SK-N-SH treated with all-trans-retinoic acid at 6 μM for 48 hours (cell line): ENCODE results near the gene TTC12.

ENCODE experiments used
- ARNTL ChIP-seq: fragments of 450-650 bp; formaldehyde crosslinking; IDR thresholded peaks from 2 replicates; pipeline ENCODE4 v1.5.0; 2020; ENCODE audit warnings: low read depth, mild to moderate bottlenecking, moderate library complexity, borderline replicate concordance
- CREB5 ChIP-seq: fragments of 250-450 bp; sonication (Bioruptor Pico); IDR thresholded peaks from 2 replicates; pipeline ENCODE4 v1.5.1; 2020; ENCODE audit warnings: low read depth, mild to moderate bottlenecking, moderate library complexity
- ZNF565 ChIP-seq: fragments of 450-650 bp; formaldehyde crosslinking; conservative IDR thresholded peaks from 2 replicates; pipeline ENCODE4 v1.5.0; 2020; ENCODE audit warnings: low read depth, mild to moderate bottlenecking, moderate library complexity
- TF ChIP-seq, protein P1 (sequence below): fragments of 250-450 bp; sonication (Bioruptor Pico); IDR thresholded peaks from 2 replicates; pipeline ENCODE4 v1.5.0; 2020; ENCODE audit warnings: mild to moderate bottlenecking, moderate library complexity

DNA sequence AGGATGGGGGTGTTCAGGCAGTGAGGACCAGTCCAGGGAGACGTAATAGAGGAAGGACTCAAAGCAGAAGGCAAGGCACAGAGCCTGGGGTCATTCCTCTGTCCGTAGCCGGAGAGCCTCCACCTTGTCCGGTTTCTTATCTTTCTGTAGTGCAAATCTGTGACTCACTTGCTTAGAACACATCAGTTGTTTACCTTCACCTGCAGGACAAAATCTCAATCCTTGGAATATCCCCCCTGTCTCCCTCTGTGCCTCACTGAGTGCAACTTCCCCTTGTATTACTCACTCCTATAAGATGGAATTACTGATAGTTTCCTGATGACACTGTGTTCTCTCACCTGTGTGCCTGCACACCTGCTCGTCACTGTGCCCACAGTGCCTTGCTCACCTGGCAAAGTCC is 20.4 kb upstream of the TTC12 start:
- TF ChIP-seq ZNF565 (CRISPR knock-in tag) = no peak
- TF ChIP-seq, protein P1, sequence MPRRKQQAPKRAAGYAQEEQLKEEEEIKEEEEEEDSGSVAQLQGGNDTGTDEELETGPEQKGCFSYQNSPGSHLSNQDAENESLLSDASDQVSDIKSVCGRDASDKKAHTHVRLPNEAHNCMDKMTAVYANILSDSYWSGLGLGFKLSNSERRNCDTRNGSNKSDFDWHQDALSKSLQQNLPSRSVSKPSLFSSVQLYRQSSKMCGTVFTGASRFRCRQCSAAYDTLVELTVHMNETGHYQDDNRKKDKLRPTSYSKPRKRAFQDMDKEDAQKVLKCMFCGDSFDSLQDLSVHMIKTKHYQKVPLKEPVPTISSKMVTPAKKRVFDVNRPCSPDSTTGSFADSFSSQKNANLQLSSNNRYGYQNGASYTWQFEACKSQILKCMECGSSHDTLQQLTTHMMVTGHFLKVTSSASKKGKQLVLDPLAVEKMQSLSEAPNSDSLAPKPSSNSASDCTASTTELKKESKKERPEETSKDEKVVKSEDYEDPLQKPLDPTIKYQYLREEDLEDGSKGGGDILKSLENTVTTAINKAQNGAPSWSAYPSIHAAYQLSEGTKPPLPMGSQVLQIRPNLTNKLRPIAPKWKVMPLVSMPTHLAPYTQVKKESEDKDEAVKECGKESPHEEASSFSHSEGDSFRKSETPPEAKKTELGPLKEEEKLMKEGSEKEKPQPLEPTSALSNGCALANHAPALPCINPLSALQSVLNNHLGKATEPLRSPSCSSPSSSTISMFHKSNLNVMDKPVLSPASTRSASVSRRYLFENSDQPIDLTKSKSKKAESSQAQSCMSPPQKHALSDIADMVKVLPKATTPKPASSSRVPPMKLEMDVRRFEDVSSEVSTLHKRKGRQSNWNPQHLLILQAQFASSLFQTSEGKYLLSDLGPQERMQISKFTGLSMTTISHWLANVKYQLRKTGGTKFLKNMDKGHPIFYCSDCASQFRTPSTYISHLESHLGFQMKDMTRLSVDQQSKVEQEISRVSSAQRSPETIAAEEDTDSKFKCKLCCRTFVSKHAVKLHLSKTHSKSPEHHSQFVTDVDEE (CRISPR knock-in tag) = no peak
- TF ChIP-seq CREB5 = no peak
- no peak for TF ChIP-seq ARNTL (CRISPR knock-in tag)
